Subcutaneous abdominal adipose tissue (tissue), 5 donors: ENCODE results near the gene SLC35G3.
"Not testable (repeated sequence)": the region's sequence is repeated elsewhere in the genome, so short reads cannot be mapped to it uniquely, and the experiment has no call there.

Experiments
- H3K27ac ChIP-seq: one replicate; pipeline ENCODE4 v1.7.0; 2013; ENCODE audit warnings: low read depth, mild to moderate bottlenecking, inconsistent platforms, low read length, moderate library complexity
- H3K27me3 ChIP-seq, 5 donors: one replicate each; pipeline ENCODE4 v1.7.0; 2013; ENCODE audit warnings: low read length in 5 of 5, inconsistent platforms in 1 of 5; ENCODE audit not compliant: control insufficient read depth in 5 of 5, insufficient read depth in 4 of 5
- H3K36me3 ChIP-seq, 5 donors: one replicate each; pipeline ENCODE4 v1.7.0; 2013; ENCODE audit warnings: low read length in 5 of 5; ENCODE audit not compliant: control insufficient read depth in 5 of 5, insufficient read depth in 5 of 5
- H3K4me1 ChIP-seq, 5 donors: one replicate each; pipeline ENCODE4 v1.7.0; 2013; ENCODE audit warnings: low read length in 5 of 5, mild to moderate bottlenecking in 3 of 5, moderate library complexity in 1 of 5; ENCODE audit not compliant: control insufficient read depth in 5 of 5, insufficient read depth in 5 of 5
- H3K4me3 ChIP-seq, 5 donors: one replicate each; pipeline ENCODE4 v1.7.0; 2013; ENCODE audit warnings: low read length in 5 of 5, low read depth in 1 of 5
- H3K9ac ChIP-seq, 5 donors: one replicate each; pipeline ENCODE4 v1.7.0; 2013; ENCODE audit warnings: low read length in 5 of 5, mild to moderate bottlenecking in 4 of 5, moderate library complexity in 3 of 5
- H3K9me3 ChIP-seq, 5 donors: one replicate each; pipeline ENCODE4 v1.7.0; 2013; ENCODE audit warnings: low read length in 5 of 5; ENCODE audit not compliant: control insufficient read depth in 5 of 5
- donor health status: healthy.
- donor health status: healthy.
- donor health status: healthy.
- donor health status: healthy.
- donor health status: healthy.

SLC35G3 gene

DNA sequence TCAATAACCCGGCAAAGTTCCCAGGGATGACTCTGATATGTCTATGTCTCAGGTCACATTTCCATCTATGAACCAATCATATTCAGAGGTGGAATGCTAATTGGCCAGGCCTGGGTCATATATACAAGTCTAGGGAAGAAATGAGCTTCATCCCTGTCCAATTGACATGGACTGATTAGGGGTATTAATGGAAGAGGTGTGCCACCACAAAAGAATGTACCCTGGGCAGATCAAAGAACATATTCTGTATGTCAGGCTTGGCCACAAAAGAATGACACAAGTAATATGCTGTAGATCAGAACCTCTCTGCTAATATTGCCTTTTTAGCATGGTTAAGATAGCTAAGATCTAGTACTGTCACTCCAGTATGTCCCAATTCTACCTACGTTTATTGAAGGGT is 6.7 kb downstream of the SLC35G3 start:
- no peak overlapping the region for H3K4me3 ChIP-seq
- no peaks in the 10 kb centered on the region for H3K36me3 ChIP-seq
- H3K27ac ChIP-seq, result no peak overlapping the region
- H3K9me3 ChIP-seq, result no peaks in the 10 kb centered on the region
- H3K4me1 ChIP-seq, result no peaks in the 10 kb centered on the region
- H3K9ac ChIP-seq, result no peak overlapping the region
- H3K27me3 ChIP-seq, result peaks cover 0 to 3% (median 0%) of the 10 kb centered on the region in 5 donors

DNA sequence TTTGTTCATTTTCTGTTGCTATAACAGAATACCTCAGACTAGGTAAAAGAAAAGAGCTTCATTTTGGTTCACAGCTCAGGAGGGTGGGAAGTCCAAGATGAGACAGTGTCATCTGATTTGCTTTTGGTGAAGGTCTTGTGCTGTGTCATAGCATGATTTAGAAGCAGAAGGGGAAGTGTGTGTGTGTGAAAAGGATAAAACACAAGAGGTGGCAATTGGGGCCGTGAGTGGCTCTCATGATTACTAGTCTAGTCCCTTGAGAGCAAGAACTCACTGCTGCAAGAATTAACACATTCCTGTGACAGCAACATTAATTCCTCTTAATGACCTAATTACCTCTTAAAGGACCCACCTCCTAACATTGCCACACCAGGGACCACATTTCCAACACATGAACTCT is 8.3 kb downstream of the SLC35G3 start:
- Histone ChIP-seq H3K27me3 (peaks cover 0 to 3% (median 0%) of the 10 kb centered on the region in 5 donors), H3K27ac (no peak overlapping the region)

DNA sequence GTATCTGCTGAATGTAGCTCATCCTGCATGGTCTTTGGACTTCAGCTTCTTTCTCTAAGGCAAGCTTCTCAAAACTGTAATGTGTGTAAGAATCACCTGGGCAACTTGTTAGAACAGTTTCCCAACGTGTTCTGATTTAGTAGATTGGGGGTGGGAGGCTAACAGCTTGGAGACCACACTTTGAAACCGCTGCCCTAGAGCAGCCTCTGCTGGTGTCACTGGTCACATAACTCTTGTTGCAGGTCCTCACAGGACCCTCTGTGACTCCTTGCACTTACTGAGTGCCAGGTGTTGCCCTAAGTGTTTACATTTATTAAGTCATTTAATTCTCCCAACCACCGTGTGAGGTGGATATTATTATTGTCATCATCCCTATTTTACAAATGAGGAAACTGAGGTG is 9.9 kb downstream of the SLC35G3 start:
- no peak overlapping the region for H3K27ac ChIP-seq
- no peaks in the 10 kb centered on the region for H3K36me3 ChIP-seq
- no peak overlapping the region for H3K9ac ChIP-seq
- no peaks in the 10 kb centered on the region for H3K4me1 ChIP-seq
- peaks cover 0 to 3% (median 0%) of the 10 kb centered on the region in 5 donors for H3K27me3 ChIP-seq
- no peaks in the 10 kb centered on the region for H3K9me3 ChIP-seq
- H3K4me3 ChIP-seq, result no peak overlapping the region

More for the DNA sequence above, 8.3 kb downstream of the SLC35G3 start:
- Histone ChIP-seq H3K4me3 (no peak overlapping the region), H3K9ac (no peak overlapping the region), H3K4me1 (no peaks in the 10 kb centered on the region), H3K9me3 (no peaks in the 10 kb centered on the region), H3K36me3 (no peaks in the 10 kb centered on the region)

DNA sequence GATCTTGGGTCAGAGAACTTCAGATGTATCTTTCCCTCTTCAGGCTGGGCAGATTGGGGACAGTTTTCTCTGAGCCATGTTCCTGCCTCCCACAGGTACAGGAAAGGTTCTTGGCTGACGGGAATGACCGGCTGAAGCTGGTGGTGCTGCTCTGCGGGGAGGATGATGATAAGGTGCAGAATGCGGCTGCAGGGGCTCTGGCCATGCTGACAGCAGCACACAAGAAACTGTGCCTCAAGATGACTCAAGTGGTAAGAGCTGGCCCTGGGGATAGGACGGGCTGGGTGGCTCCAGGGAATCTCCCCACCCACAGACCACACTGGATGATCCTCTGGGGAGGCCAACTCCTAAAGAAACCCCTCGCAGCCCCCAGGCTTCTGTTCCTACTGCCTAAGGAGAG is 10.9 kb downstream of the SLC35G3 start:
- Histone ChIP-seq H3K27me3 (peaks cover 0 to 3% (median 0%) of the 10 kb centered on the region in 5 donors), H3K9me3 (no peaks in the 10 kb centered on the region), H3K9ac (no peak overlapping the region), H3K4me1 (no peaks in the 10 kb centered on the region), H3K27ac (no peak overlapping the region), H3K4me3 (no peak overlapping the region), H3K36me3 (no peaks in the 10 kb centered on the region)

DNA sequence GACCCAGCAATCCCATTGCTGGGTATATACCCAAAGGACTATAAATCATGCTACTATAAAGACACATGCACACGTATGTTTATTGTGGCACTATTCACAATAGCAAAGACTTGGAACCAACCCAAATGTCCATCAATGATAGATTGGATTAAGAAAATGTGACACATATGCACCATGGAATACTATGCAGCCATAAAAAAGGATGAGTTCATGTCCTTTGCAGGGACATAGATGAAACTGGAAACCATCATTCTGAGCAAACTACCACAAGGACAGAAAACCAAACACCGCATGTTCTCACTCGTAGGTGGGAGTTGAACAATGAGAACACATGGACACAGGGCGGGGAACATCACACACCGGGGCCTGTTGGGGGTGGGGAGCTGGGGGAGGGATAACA is 14.8 kb downstream of the SLC35G3 start:
- H3K9me3 ChIP-seq, H3K27me3 ChIP-seq, H3K9ac ChIP-seq, H3K4me1 ChIP-seq, H3K27ac ChIP-seq, H3K4me3 ChIP-seq, H3K36me3 ChIP-seq: not testable (repeated sequence)

DNA sequence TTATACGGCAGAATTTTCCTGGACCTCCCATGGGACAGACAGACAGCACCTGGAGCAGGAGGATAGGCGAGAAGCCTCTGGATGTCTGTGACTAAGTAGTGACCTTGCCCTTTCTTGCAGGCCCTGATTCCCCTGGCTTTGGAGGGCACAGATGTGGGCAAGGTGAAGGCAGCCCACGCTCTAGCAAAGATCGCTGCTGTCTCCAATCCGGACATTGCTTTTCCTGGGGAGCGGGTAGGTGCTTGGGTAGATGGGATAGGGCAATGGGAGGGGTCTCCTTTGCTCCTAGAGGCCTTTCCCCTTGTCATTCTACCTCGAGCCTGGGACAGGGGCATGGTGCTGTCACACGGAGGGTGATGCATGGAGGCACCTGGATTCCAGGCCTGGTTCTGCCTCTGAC is 17.3 kb downstream of the SLC35G3 start:
- Histone ChIP-seq H3K36me3 (no peaks in the 10 kb centered on the region), H3K4me1 (no peaks in the 10 kb centered on the region), H3K9ac (no peak overlapping the region), H3K27ac (no peak overlapping the region), H3K4me3 (no peak overlapping the region), H3K27me3 (no peaks in the 10 kb centered on the region), H3K9me3 (no peaks in the 10 kb centered on the region)

DNA sequence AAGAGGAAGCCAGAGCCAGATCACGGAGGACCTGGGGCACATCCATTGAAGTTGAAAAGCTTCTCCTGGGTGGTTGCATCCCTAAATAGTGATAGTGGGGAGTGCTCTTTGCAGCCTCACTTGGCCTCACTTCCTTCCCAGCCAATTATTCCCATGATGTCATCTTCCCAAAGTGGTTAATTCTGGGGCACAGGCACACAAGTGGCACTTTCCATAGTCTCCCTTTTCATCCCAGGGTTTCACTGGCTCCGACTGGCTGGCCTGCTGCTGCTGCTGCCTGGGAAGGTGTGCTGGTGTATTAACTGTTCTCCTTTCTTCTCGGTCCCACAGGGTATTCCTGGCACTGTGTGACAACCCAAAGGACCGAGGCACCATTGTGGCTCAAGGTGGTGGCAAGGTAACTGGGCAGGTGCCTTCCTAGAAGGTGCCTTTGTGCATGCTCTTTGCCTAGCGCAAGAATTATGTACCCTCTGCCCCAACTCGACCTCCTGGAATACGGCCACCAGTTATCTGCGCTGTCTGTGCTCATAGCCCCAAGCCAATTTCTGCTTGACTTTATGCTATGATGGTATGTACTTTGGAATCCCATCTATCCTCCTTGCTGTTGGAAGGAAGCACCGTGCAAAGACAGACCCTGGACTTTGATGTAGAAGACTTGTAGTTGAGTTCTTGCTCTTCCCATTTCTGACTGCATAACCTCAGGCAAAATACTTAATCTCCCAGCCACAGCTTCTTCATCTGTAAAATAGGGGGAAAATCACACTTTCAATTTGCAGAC is 18.4 kb downstream of the SLC35G3 start:
- Histone ChIP-seq H3K4me3 (no peak overlapping the region), H3K9me3 (no peaks in the 10 kb centered on the region), H3K27me3 (no peaks in the 10 kb centered on the region)

DNA sequence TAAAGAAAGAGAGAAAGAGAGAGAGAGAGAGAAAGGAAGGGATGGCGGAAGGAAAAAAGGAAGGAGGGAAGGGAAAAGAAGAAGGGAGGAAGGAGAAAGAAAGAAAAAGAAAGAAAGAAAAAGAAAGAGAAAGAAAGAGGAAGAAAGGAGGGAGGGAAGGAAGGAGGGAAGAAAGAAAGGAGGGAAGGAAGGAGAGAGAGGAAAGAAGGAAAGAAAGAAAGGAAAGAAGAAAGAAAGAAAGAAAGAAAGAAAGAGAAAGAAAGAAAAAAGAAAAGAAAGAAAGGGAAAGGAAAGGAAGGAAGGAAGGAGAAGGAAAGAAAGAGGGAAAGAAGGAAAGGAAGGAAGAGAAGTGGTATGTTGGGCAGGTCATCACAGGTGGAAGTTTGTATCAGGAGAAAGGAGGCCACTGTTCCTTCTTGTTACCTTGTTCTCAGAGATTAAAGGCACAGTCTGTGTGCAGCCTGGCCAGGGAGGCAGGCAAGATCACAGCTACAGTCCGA is 19.3 kb downstream of the SLC35G3 start:
- H3K36me3 ChIP-seq, result no peaks in the 10 kb centered on the region
- no peak overlapping the region for H3K9ac ChIP-seq
- H3K27ac ChIP-seq, result no peak overlapping the region
- H3K9me3 ChIP-seq, result no peaks in the 10 kb centered on the region
- H3K4me1 ChIP-seq, result peaks cover 0 to 6% (median 0%) of the 10 kb centered on the region in 5 donors
- no peak overlapping the region for H3K4me3 ChIP-seq
- H3K27me3 ChIP-seq, result no peaks in the 10 kb centered on the region

More for the DNA sequence above, 18.4 kb downstream of the SLC35G3 start:
- no peak overlapping the region for H3K9ac ChIP-seq
- H3K4me1 ChIP-seq, result peaks cover 0 to 6% (median 0%) of the 10 kb centered on the region in 5 donors
- no peaks in the 10 kb centered on the region for H3K36me3 ChIP-seq
- no peak overlapping the region for H3K27ac ChIP-seq

DNA sequence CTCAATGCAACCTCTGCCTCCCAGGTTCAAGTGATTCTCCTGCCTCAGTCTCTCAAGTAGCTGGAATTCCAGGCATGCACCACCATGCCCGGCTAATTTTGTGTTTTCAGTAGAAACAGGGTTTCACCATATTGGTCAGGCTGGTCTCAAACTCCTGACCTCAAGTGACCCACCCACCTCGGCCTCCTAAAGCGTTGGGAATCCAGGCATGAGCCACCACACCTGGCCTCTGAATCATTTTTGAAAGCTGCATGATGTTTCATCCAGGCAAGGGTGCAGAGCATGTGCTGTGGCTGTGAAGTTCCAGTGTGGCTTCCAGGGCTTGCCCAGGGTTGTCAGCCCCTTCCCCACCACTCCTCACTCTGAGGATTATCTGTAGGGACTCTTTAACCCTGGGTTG is 21.9 kb downstream of the SLC35G3 start:
- H3K27ac ChIP-seq, H3K27me3 ChIP-seq, H3K4me3 ChIP-seq, H3K9me3 ChIP-seq, H3K36me3 ChIP-seq, H3K9ac ChIP-seq: not testable (repeated sequence)
- peaks cover 0 to 13% (median 0%) of the 10 kb centered on the region in 5 donors for H3K4me1 ChIP-seq

DNA sequence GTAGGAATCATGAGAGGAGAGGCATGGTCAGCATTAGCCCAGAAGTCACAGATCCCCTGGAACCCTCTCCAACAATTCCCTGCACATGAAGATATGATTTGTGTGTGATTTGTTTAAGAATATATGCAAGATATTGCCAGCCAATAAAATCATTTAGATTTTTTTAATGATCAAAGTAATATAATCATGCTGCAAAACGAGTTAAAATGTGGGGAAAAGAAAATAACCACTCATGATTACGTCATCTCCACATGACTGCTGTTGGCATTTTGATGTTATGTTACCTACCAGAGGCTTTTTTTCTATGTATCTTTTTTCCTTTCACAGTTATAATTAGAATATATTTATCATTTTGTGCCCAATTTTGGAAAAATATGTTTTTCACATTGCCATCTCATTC is 22.4 kb downstream of the SLC35G3 start:
- H3K4me3 ChIP-seq, result no peak overlapping the region
- H3K27me3 ChIP-seq, result no peaks in the 10 kb centered on the region
- H3K4me1 ChIP-seq, result peaks cover 0 to 17% (median 0%) of the 10 kb centered on the region in 5 donors
- no peaks in the 10 kb centered on the region for H3K9me3 ChIP-seq
- H3K27ac ChIP-seq, result no peak overlapping the region
- no peaks in the 10 kb centered on the region for H3K36me3 ChIP-seq
- no peak overlapping the region for H3K9ac ChIP-seq
